GM18517 (cell line): ENCODE results near the gene CDNF.
"Not testable (repeated sequence)": the region's sequence is repeated elsewhere in the genome, so short reads cannot be mapped to it uniquely, and the experiment has no call there.

Experiments
- ATAC-seq: cut with Tn5 transposase; IDR thresholded peaks from one replicate; pipeline ENCODE4 v1.9.1; 2021; ENCODE audit warnings: mild to moderate bottlenecking, moderate library complexity; ENCODE audit not compliant: unreplicated experiment

CDNF gene

GRCh38 chr10:14839305-14839695, 1.5 kb upstream of the CDNF start:
- ATAC-seq = no peak

GRCh38 chr10:14838582-14839304, 906 bp upstream of the CDNF start:
- no peak for ATAC-seq

GRCh38 chr10:14837003-14837756, 657 bp downstream of the CDNF start:
- no peak for ATAC-seq

GRCh38 chr10:14836208-14836607, 1.6 kb downstream of the CDNF start:
- ATAC-seq = no peak

- no peak for ATAC-seq
Observed at GRCh38 chr10:14833106-14833505, 4.7 kb downstream of the CDNF start.

- no peak for ATAC-seq
Observed at GRCh38 chr10:14826076-14826829, 11.6 kb downstream of the CDNF start.

- no peak for ATAC-seq
Observed at GRCh38 chr10:14823966-14824365, 13.9 kb downstream of the CDNF start.

- no peak for ATAC-seq
Observed at GRCh38 chr10:14822879-14823755, 14.7 kb downstream of the CDNF start.

GRCh38 chr10:14821635-14822375, 16.0 kb downstream of the CDNF start:
- ATAC-seq = no peak

GRCh38 chr10:14820775-14821154, 17.1 kb downstream of the CDNF start:
- ATAC-seq = no peak

- no peak for ATAC-seq
Observed at GRCh38 chr10:14820010-14820774, 17.6 kb downstream of the CDNF start.

- ATAC-seq = not testable (repeated sequence)
Observed at GRCh38 chr10:14816717-14817116, 21.1 kb downstream of the CDNF start.

GRCh38 chr10:14815681-14816080, 22.2 kb downstream of the CDNF start:
- no peak for ATAC-seq

- no peak for ATAC-seq
Observed at GRCh38 chr10:14812271-14812670, 25.6 kb downstream of the CDNF start.

- ATAC-seq = no peak
Observed at GRCh38 chr10:14810969-14811953, 26.6 kb downstream of the CDNF start.

GRCh38 chr10:14806318-14806717, 31.5 kb downstream of the CDNF start:
- no peak for ATAC-seq

- ATAC-seq = no peak
Observed at GRCh38 chr10:14803827-14804226, 34.0 kb downstream of the CDNF start.

- no peak for ATAC-seq
Observed at GRCh38 chr10:14801723-14802122, 36.1 kb downstream of the CDNF start.
